HG02642 (cell line): ENCODE measurements around the gene TARS3.

Source experiments
- ATAC-seq: cut with Tn5 transposase; IDR thresholded peaks from one replicate; pipeline ENCODE4 v1.9.1; 2021; ENCODE audit warnings: mild to moderate bottlenecking; ENCODE audit not compliant: unreplicated experiment, poor library complexity

Gene TARS3

GRCh38 chr15:101707983-101708382 is 16.3 kb downstream of the TARS3 start:
- no peak for ATAC-seq

- ATAC-seq = no peak
These were observed 22.2 kb downstream of the TARS3 start for GRCh38 chr15:101702077-101702476.

- no peak for ATAC-seq
These were observed 26.0 kb downstream of the TARS3 start for GRCh38 chr15:101698314-101698713.

GRCh38 chr15:101697488-101697887 is 26.8 kb downstream of the TARS3 start:
- ATAC-seq = no peak

GRCh38 chr15:101696829-101697228 is 27.4 kb downstream of the TARS3 start:
- no peak for ATAC-seq

GRCh38 chr15:101694261-101694660 is 30.0 kb downstream of the TARS3 start:
- ATAC-seq = no peak

- ATAC-seq = no peak
These were observed 31.3 kb downstream of the TARS3 start for GRCh38 chr15:101692801-101693598.

GRCh38 chr15:101689901-101690300 is 34.4 kb downstream of the TARS3 start:
- no peak for ATAC-seq

GRCh38 chr15:101686718-101687117 is 37.6 kb downstream of the TARS3 start:
- ATAC-seq = no peak

GRCh38 chr15:101684877-101685276 is 39.4 kb downstream of the TARS3 start:
- ATAC-seq = no peak

GRCh38 chr15:101684384-101684783 is 39.9 kb downstream of the TARS3 start:
- no peak for ATAC-seq

- no peak for ATAC-seq
These were observed 44.5 kb downstream of the TARS3 start for GRCh38 chr15:101679806-101680205.

GRCh38 chr15:101676921-101677329 is 47.3 kb downstream of the TARS3 start:
- ATAC-seq = no peak

- ATAC-seq = no peak
These were observed 48.3 kb downstream of the TARS3 start for GRCh38 chr15:101675796-101676582.

- no peak for ATAC-seq
These were observed 49.3 kb downstream of the TARS3 start for GRCh38 chr15:101675015-101675414.

- ATAC-seq = no peak
These were observed 52.0 kb downstream of the TARS3 start for GRCh38 chr15:101672298-101672697.

- ATAC-seq = no peak
These were observed 54.5 kb downstream of the TARS3 start for GRCh38 chr15:101669744-101670143.

- no peak for ATAC-seq
These were observed 56.4 kb downstream of the TARS3 start for GRCh38 chr15:101667881-101668280.

GRCh38 chr15:101664303-101664913 is 59.9 kb downstream of the TARS3 start:
- no peak for ATAC-seq

- no peak for ATAC-seq
These were observed 62.1 kb downstream of the TARS3 start for GRCh38 chr15:101662203-101662602.

- ATAC-seq = no peak
These were observed 64.3 kb downstream of the TARS3 start for GRCh38 chr15:101660005-101660404.
